Activated T-cell treated with anti-CD3 and anti-CD28 coated beads, Interleukin-2, amount 50 U/mL, for 24 hours (primary cell): ENCODE results near the gene RFC1.
A peak's percentile ranks its signal among the peaks of the same experiment; 100 is the strongest.

Experiments used
- DNase-seq: peaks from one replicate; pipeline ENCODE4 v3.0.0-alpha.2; 2020
- H3K27ac Mint-ChIP-seq: 2 replicates; pipeline ENCODE4 v1.8.0; 2020; ENCODE audit warnings: mild to moderate bottlenecking, mixed read lengths
- H3K27me3 Mint-ChIP-seq: 2 replicates; pipeline ENCODE4 v1.8.0; 2020; ENCODE audit warnings: mixed read lengths
- H3K36me3 Mint-ChIP-seq: 2 replicates; pipeline ENCODE4 v1.8.0; 2020; ENCODE audit warnings: low read depth, mixed read lengths
- H3K4me1 Mint-ChIP-seq: 2 replicates; pipeline ENCODE4 v1.8.0; 2020; ENCODE audit warnings: low read depth, mixed read lengths
- H3K4me3 Mint-ChIP-seq: 2 replicates; pipeline ENCODE4 v1.8.0; 2020; ENCODE audit warnings: mild to moderate bottlenecking, moderate library complexity, mixed read lengths
- H3K9me3 Mint-ChIP-seq: 2 replicates; pipeline ENCODE4 v1.8.0; 2020; ENCODE audit warnings: mixed read lengths

The RFC1 gene

GRCh38 chr4:39337841-39338240 is 28.3 kb downstream of the RFC1 start:
- H3K27me3 Mint-ChIP-seq, result no peaks in the 10 kb centered on the region
- no peak overlapping the region for H3K4me3 Mint-ChIP-seq
- peaks cover 61% of the 10 kb centered on the region for H3K4me1 Mint-ChIP-seq
- peaks cover 74% of the 10 kb centered on the region for H3K36me3 Mint-ChIP-seq
- no peak overlapping the region for H3K27ac Mint-ChIP-seq
- DNase-seq, result no peak
- no peaks in the 10 kb centered on the region for H3K9me3 Mint-ChIP-seq

GRCh38 chr4:39335566-39335965 is 30.6 kb downstream of the RFC1 start:
- Mint-ChIP-seq H3K36me3 (peaks cover 54% of the 10 kb centered on the region), H3K27ac (no peak overlapping the region), H3K4me1 (peaks cover 57% of the 10 kb centered on the region)

GRCh38 chr4:39331191-39331590 is 35.0 kb downstream of the RFC1 start:
- H3K4me3 Mint-ChIP-seq, result no peak overlapping the region
- H3K27me3 Mint-ChIP-seq, result no peaks in the 10 kb centered on the region
- no peaks in the 10 kb centered on the region for H3K9me3 Mint-ChIP-seq
- peaks cover 46% of the 10 kb centered on the region for H3K36me3 Mint-ChIP-seq
- peaks cover 37% of the 10 kb centered on the region for H3K4me1 Mint-ChIP-seq
- DNase-seq, result no peak
- no peak overlapping the region for H3K27ac Mint-ChIP-seq

More at GRCh38 chr4:39335566-39335965, 30.6 kb downstream of the RFC1 start:
- Mint-ChIP-seq H3K27me3 (no peaks in the 10 kb centered on the region), H3K9me3 (no peaks in the 10 kb centered on the region), H3K4me3 (no peak overlapping the region)
- DNase-seq, result no peak

- Mint-ChIP-seq H3K9me3 (no peaks in the 10 kb centered on the region), H3K36me3 (peaks cover 51% of the 10 kb centered on the region), H3K27me3 (no peaks in the 10 kb centered on the region), H3K4me1 (peaks cover 30% of the 10 kb centered on the region), H3K27ac (no peak overlapping the region), H3K4me3 (no peak overlapping the region)
- no peak for DNase-seq
These were observed 35.8 kb downstream of the RFC1 start for GRCh38 chr4:39330353-39330752.

- H3K27ac Mint-ChIP-seq, result no peak overlapping the region
- DNase-seq, result no peak
- H3K27me3 Mint-ChIP-seq, result no peaks in the 10 kb centered on the region
- no peak overlapping the region for H3K4me3 Mint-ChIP-seq
- no peaks in the 10 kb centered on the region for H3K9me3 Mint-ChIP-seq
- H3K36me3 Mint-ChIP-seq, result peaks cover 70% of the 10 kb centered on the region
- H3K4me1 Mint-ChIP-seq, result peaks cover 11% of the 10 kb centered on the region
These were observed 39.6 kb downstream of the RFC1 start for GRCh38 chr4:39326468-39326977.

- Mint-ChIP-seq H3K27me3 (no peaks in the 10 kb centered on the region), H3K4me1 (peaks cover 5% of the 10 kb centered on the region), H3K36me3 (peaks cover 83% of the 10 kb centered on the region), H3K27ac (no peak overlapping the region), H3K9me3 (no peaks in the 10 kb centered on the region), H3K4me3 (no peak overlapping the region)
- DNase-seq, result no peak
These were observed 41.1 kb downstream of the RFC1 start for GRCh38 chr4:39324897-39325613.

GRCh38 chr4:39324446-39324845 is 41.7 kb downstream of the RFC1 start:
- Mint-ChIP-seq H3K9me3 (no peaks in the 10 kb centered on the region), H3K27me3 (no peaks in the 10 kb centered on the region), H3K4me3 (no peak overlapping the region), H3K36me3 (peaks cover 89% of the 10 kb centered on the region), H3K4me1 (peaks cover 8% of the 10 kb centered on the region), H3K27ac (no peak overlapping the region)
- DNase-seq, result no peak

GRCh38 chr4:39323821-39324220 is 42.3 kb downstream of the RFC1 start:
- peaks cover 93% of the 10 kb centered on the region for H3K36me3 Mint-ChIP-seq
- no peak overlapping the region for H3K4me3 Mint-ChIP-seq

GRCh38 chr4:39320381-39321115 is 45.6 kb downstream of the RFC1 start:
- H3K27me3 Mint-ChIP-seq, result no peaks in the 10 kb centered on the region

More at GRCh38 chr4:39323821-39324220, 42.3 kb downstream of the RFC1 start:
- peaks cover 8% of the 10 kb centered on the region for H3K4me1 Mint-ChIP-seq
- no peak for DNase-seq
- no peaks in the 10 kb centered on the region for H3K9me3 Mint-ChIP-seq
- no peaks in the 10 kb centered on the region for H3K27me3 Mint-ChIP-seq
- H3K27ac Mint-ChIP-seq, result no peak overlapping the region

GRCh38 chr4:39319676-39320075 is 46.5 kb downstream of the RFC1 start:
- peaks cover 77% of the 10 kb centered on the region for H3K36me3 Mint-ChIP-seq
- peak overlapping the region; percentile 75 for H3K27ac Mint-ChIP-seq
- peaks cover 6% of the 10 kb centered on the region for H3K4me1 Mint-ChIP-seq
- no peak for DNase-seq
- H3K9me3 Mint-ChIP-seq, result no peaks in the 10 kb centered on the region
- no peaks in the 10 kb centered on the region for H3K27me3 Mint-ChIP-seq
- no peak overlapping the region for H3K4me3 Mint-ChIP-seq

More at GRCh38 chr4:39320381-39321115, 45.6 kb downstream of the RFC1 start:
- H3K4me1 Mint-ChIP-seq, result peaks cover 6% of the 10 kb centered on the region
- H3K27ac Mint-ChIP-seq, result no peak overlapping the region
- H3K9me3 Mint-ChIP-seq, result no peaks in the 10 kb centered on the region
- H3K36me3 Mint-ChIP-seq, result peaks cover 86% of the 10 kb centered on the region
- no peak overlapping the region for H3K4me3 Mint-ChIP-seq
- no peak for DNase-seq

- peaks cover 72% of the 10 kb centered on the region for H3K36me3 Mint-ChIP-seq
- no peak overlapping the region for H3K27ac Mint-ChIP-seq
- no peaks in the 10 kb centered on the region for H3K9me3 Mint-ChIP-seq
These were observed 53.3 kb downstream of the RFC1 start for GRCh38 chr4:39312816-39313215.

GRCh38 chr4:39308611-39309010 is 57.6 kb downstream of the RFC1 start:
- peaks cover 91% of the 10 kb centered on the region for H3K36me3 Mint-ChIP-seq
- H3K9me3 Mint-ChIP-seq, result no peaks in the 10 kb centered on the region
- no peak overlapping the region for H3K4me3 Mint-ChIP-seq
- peak overlapping the region; percentile 75 for H3K27ac Mint-ChIP-seq
- no peaks in the 10 kb centered on the region for H3K4me1 Mint-ChIP-seq
- DNase-seq, result no peak
- H3K27me3 Mint-ChIP-seq, result no peaks in the 10 kb centered on the region

More at GRCh38 chr4:39312816-39313215, 53.3 kb downstream of the RFC1 start:
- Mint-ChIP-seq H3K27me3 (no peaks in the 10 kb centered on the region), H3K4me1 (no peaks in the 10 kb centered on the region), H3K4me3 (no peak overlapping the region)
- no peak for DNase-seq

- Mint-ChIP-seq H3K36me3 (peaks cover 91% of the 10 kb centered on the region), H3K27ac (peak overlapping the region; percentile 53), H3K27me3 (no peaks in the 10 kb centered on the region), H3K4me1 (no peaks in the 10 kb centered on the region), H3K9me3 (no peaks in the 10 kb centered on the region), H3K4me3 (no peak overlapping the region)
- DNase-seq, result no peak
These were observed 60.1 kb downstream of the RFC1 start for GRCh38 chr4:39305912-39306677.

- H3K4me3 Mint-ChIP-seq, result no peak overlapping the region
- peak overlapping the region; percentile 27 for H3K27ac Mint-ChIP-seq
- no peaks in the 10 kb centered on the region for H3K27me3 Mint-ChIP-seq
- no peak for DNase-seq
- no peaks in the 10 kb centered on the region for H3K4me1 Mint-ChIP-seq
- no peaks in the 10 kb centered on the region for H3K9me3 Mint-ChIP-seq
- peaks cover 92% of the 10 kb centered on the region for H3K36me3 Mint-ChIP-seq
These were observed 61.5 kb downstream of the RFC1 start for GRCh38 chr4:39304651-39305050.
